SJCRH30 (cell line): ENCODE results near the gene UBE2J2. TPM values are rescaled to one million over a fixed set of nuclear protein-coding genes. Genes with fewer than 3 reads are reported as not detected.

Experiments
- DNase-seq, 2 experiments: peaks; one replicate each; pipeline ENCODE4 v3.0.0-alpha.2; 2015 to 2020
- H3K27ac ChIP-seq: fragments of 250-450 bp; sonication (Bioruptor Pico); 2 replicates; pipeline ENCODE4 v1.5.1; 2020; ENCODE audit warnings: mild to moderate bottlenecking, moderate library complexity
- H3K27me3 ChIP-seq: fragments of 250-450 bp; sonication (Bioruptor Pico); 2 replicates; pipeline ENCODE4 v1.5.1; 2020; ENCODE audit warnings: mild to moderate bottlenecking, moderate library complexity
- H3K36me3 ChIP-seq: fragments of 250-450 bp; sonication (Bioruptor Pico); 2 replicates; pipeline ENCODE4 v1.5.1; 2020; ENCODE audit warnings: mild to moderate bottlenecking, moderate library complexity
- H3K4me1 ChIP-seq: fragments of 250-450 bp; sonication (Bioruptor Pico); 2 replicates; pipeline ENCODE4 v1.5.1; 2020; ENCODE audit warnings: mild to moderate bottlenecking, moderate library complexity
- H3K4me3 ChIP-seq: fragments of 250-450 bp; sonication (Bioruptor Pico); 2 replicates; pipeline ENCODE4 v1.5.1; 2020; ENCODE audit warnings: mild to moderate bottlenecking, moderate library complexity
- H3K9me3 ChIP-seq: fragments of 250-450 bp; sonication (Bioruptor Pico); replicated peaks from 2 replicates; pipeline ENCODE4 v1.5.1; 2020; ENCODE audit warnings: mild to moderate bottlenecking, moderate library complexity
- total RNA-seq: library from RNA; depleted of rRNA; stranded (reverse); fragments of >200 nt; shearing (Covaris generic); gene quantifications from 2 replicates; pipeline ENCODE4 v1.2.3, GENCODE V29; 2014

The UBE2J2 gene
- total RNA-seq, 1 experiment from 2014 or later = 115 TPM

GRCh38 chr1:1231400-1232207 lies 42.0 kb downstream of the UBE2J2 start, which contains the start of gene SDF4:
Gene SDF4, minus strand, starts transcription at chr1:1232001. Its CDS starts 3,229 bp downstream, at chr1:1228772.
- H3K36me3 ChIP-seq = peaks cover 20% of the 10 kb centered on the region
- H3K27ac ChIP-seq = peak within 1 kb of the TSS; percentile 69
- peaks cover 6% of the 10 kb centered on the region for H3K4me1 ChIP-seq
- peak within 1 kb of the TSS; percentile 94 for H3K4me3 ChIP-seq
- no peaks in the 10 kb centered on the region for H3K9me3 ChIP-seq
- peak; percentile 98 for DNase-seq
- H3K27me3 ChIP-seq = no peaks in the 10 kb centered on the region

- Histone ChIP-seq H3K27me3 (no peaks in the 10 kb centered on the region), H3K4me1 (no peaks in the 10 kb centered on the region), H3K4me3 (peak overlapping the region; percentile 94), H3K36me3 (peaks cover 26% of the 10 kb centered on the region), H3K27ac (peak overlapping the region; percentile 69; the same call in 1 of the 2 replicates), H3K9me3 (no peaks in the 10 kb centered on the region)
- no peak for DNase-seq
Observed at GRCh38 chr1:1230656-1231399, 42.8 kb downstream of the UBE2J2 start.

GRCh38 chr1:1229770-1230169 lies 43.9 kb downstream of the UBE2J2 start:
- no peak overlapping the region for H3K4me3 ChIP-seq
- no peak overlapping the region for H3K27ac ChIP-seq
- H3K27me3 ChIP-seq = no peaks in the 10 kb centered on the region
- H3K9me3 ChIP-seq = no peaks in the 10 kb centered on the region
- peaks cover 37% of the 10 kb centered on the region for H3K36me3 ChIP-seq
- no peaks in the 10 kb centered on the region for H3K4me1 ChIP-seq
- no peak for DNase-seq

- H3K9me3 ChIP-seq = no peaks in the 10 kb centered on the region
- peaks cover 46% of the 10 kb centered on the region for H3K36me3 ChIP-seq
- H3K27me3 ChIP-seq = no peaks in the 10 kb centered on the region
- H3K27ac ChIP-seq = no peak overlapping the region
- no peak for DNase-seq
- H3K4me3 ChIP-seq = no peak overlapping the region
- H3K4me1 ChIP-seq = no peaks in the 10 kb centered on the region
Observed at GRCh38 chr1:1228596-1229321, 44.9 kb downstream of the UBE2J2 start.

- no peak overlapping the region for H3K4me3 ChIP-seq
- DNase-seq = no peak
- no peaks in the 10 kb centered on the region for H3K9me3 ChIP-seq
- H3K27ac ChIP-seq = no peak overlapping the region
- H3K36me3 ChIP-seq = peaks cover 48% of the 10 kb centered on the region
- no peaks in the 10 kb centered on the region for H3K27me3 ChIP-seq
- H3K4me1 ChIP-seq = no peaks in the 10 kb centered on the region
Observed at GRCh38 chr1:1228187-1228586, 45.5 kb downstream of the UBE2J2 start.

GRCh38 chr1:1227386-1227785 lies 46.3 kb downstream of the UBE2J2 start:
- no peak overlapping the region for H3K27ac ChIP-seq
- peaks cover 56% of the 10 kb centered on the region for H3K36me3 ChIP-seq
- no peaks in the 10 kb centered on the region for H3K27me3 ChIP-seq

GRCh38 chr1:1226566-1227362 lies 46.9 kb downstream of the UBE2J2 start:
- no peak overlapping the region for H3K4me3 ChIP-seq
- H3K4me1 ChIP-seq = no peaks in the 10 kb centered on the region
- no peaks in the 10 kb centered on the region for H3K9me3 ChIP-seq
- no peaks in the 10 kb centered on the region for H3K27me3 ChIP-seq
- no peak for DNase-seq
- H3K36me3 ChIP-seq = peaks cover 62% of the 10 kb centered on the region
- no peak overlapping the region for H3K27ac ChIP-seq

More at GRCh38 chr1:1227386-1227785, 46.3 kb downstream of the UBE2J2 start:
- no peaks in the 10 kb centered on the region for H3K4me1 ChIP-seq
- no peaks in the 10 kb centered on the region for H3K9me3 ChIP-seq
- H3K4me3 ChIP-seq = no peak overlapping the region
- no peak for DNase-seq

GRCh38 chr1:1225913-1226312 lies 47.7 kb downstream of the UBE2J2 start:
- H3K36me3 ChIP-seq = peaks cover 71% of the 10 kb centered on the region

GRCh38 chr1:1225238-1225845 lies 48.3 kb downstream of the UBE2J2 start:
- no peak for DNase-seq
- Histone ChIP-seq H3K36me3 (peaks cover 77% of the 10 kb centered on the region), H3K9me3 (no peaks in the 10 kb centered on the region), H3K4me3 (no peak overlapping the region), H3K27ac (no peak overlapping the region), H3K4me1 (no peaks in the 10 kb centered on the region), H3K27me3 (no peaks in the 10 kb centered on the region)

More at GRCh38 chr1:1225913-1226312, 47.7 kb downstream of the UBE2J2 start:
- DNase-seq = no peak
- no peaks in the 10 kb centered on the region for H3K9me3 ChIP-seq
- no peak overlapping the region for H3K27ac ChIP-seq
- H3K4me1 ChIP-seq = no peaks in the 10 kb centered on the region
- no peak overlapping the region for H3K4me3 ChIP-seq
- no peaks in the 10 kb centered on the region for H3K27me3 ChIP-seq

- Histone ChIP-seq H3K27me3 (no peaks in the 10 kb centered on the region), H3K36me3 (peaks cover 86% of the 10 kb centered on the region), H3K4me1 (no peaks in the 10 kb centered on the region), H3K9me3 (no peaks in the 10 kb centered on the region), H3K27ac (no peak overlapping the region), H3K4me3 (no peak overlapping the region)
- DNase-seq = no peak
Observed at GRCh38 chr1:1223891-1224290, 49.8 kb downstream of the UBE2J2 start.

GRCh38 chr1:1223321-1223720 lies 50.3 kb downstream of the UBE2J2 start:
- H3K4me3 ChIP-seq = no peak overlapping the region
- H3K36me3 ChIP-seq = peaks cover 87% of the 10 kb centered on the region
- H3K27me3 ChIP-seq = no peaks in the 10 kb centered on the region
- H3K4me1 ChIP-seq = no peaks in the 10 kb centered on the region
- H3K9me3 ChIP-seq = no peaks in the 10 kb centered on the region
- H3K27ac ChIP-seq = no peak overlapping the region
- DNase-seq = no peak

- peaks cover 87% of the 10 kb centered on the region for H3K36me3 ChIP-seq
- H3K4me1 ChIP-seq = no peaks in the 10 kb centered on the region
- no peak overlapping the region for H3K27ac ChIP-seq
- no peak for DNase-seq
- no peaks in the 10 kb centered on the region for H3K9me3 ChIP-seq
- H3K27me3 ChIP-seq = no peaks in the 10 kb centered on the region
- no peak overlapping the region for H3K4me3 ChIP-seq
Observed at GRCh38 chr1:1222575-1223225, 51.0 kb downstream of the UBE2J2 start.

- Histone ChIP-seq H3K27me3 (no peaks in the 10 kb centered on the region), H3K36me3 (peaks cover 87% of the 10 kb centered on the region), H3K4me1 (no peaks in the 10 kb centered on the region), H3K9me3 (no peaks in the 10 kb centered on the region), H3K4me3 (no peak overlapping the region), H3K27ac (no peak overlapping the region)
- DNase-seq = no peak
Observed at GRCh38 chr1:1221887-1222574, 51.6 kb downstream of the UBE2J2 start.
